HUDEP-2 (cell line): ENCODE results near the gene TSSK2.

Experiments used
- DNase-seq, 76 experiments: peaks; one replicate each; lab custom pipeline; 2025; ENCODE audit not compliant: unreplicated experiment in 76 of 76; lab: John Stamatoyannopoulos, UW

TSSK2 gene

GRCh38 chr22:19166421-19166820 lies 35.3 kb downstream of the TSSK2 start:
- no peak for DNase-seq

GRCh38 chr22:19167106-19167869 lies 36.2 kb downstream of the TSSK2 start:
- no peak for DNase-seq

GRCh38 chr22:19168088-19168890 lies 37.2 kb downstream of the TSSK2 start:
- peak in 1 of 76 experiments; percentile 8 for DNase-seq

- no peak for DNase-seq
Observed at GRCh38 chr22:19169002-19169946, 38.2 kb downstream of the TSSK2 start.

- no peak for DNase-seq
Observed at GRCh38 chr22:19169947-19170318, 38.8 kb downstream of the TSSK2 start.

GRCh38 chr22:19172213-19173046 lies 41.3 kb downstream of the TSSK2 start:
- DNase-seq, result peak in 1 of 76 experiments; percentile 17

GRCh38 chr22:19173047-19174035 lies 42.2 kb downstream of the TSSK2 start:
- peak in 41 of 76 experiments; percentile 8 to 59 (median 33) for DNase-seq

- no peak for DNase-seq
Observed at GRCh38 chr22:19174106-19175025, 43.3 kb downstream of the TSSK2 start.

- no peak for DNase-seq
Observed at GRCh38 chr22:19175026-19175601, 44.0 kb downstream of the TSSK2 start.

- DNase-seq, result peak in 2 of 76 experiments; percentile 15 to 16
Observed at GRCh38 chr22:19175602-19176174, 44.6 kb downstream of the TSSK2 start.

- DNase-seq, result no peak
Observed at GRCh38 chr22:19176175-19176643, 45.1 kb downstream of the TSSK2 start.

GRCh38 chr22:19176732-19177131 lies 45.6 kb downstream of the TSSK2 start:
- no peak for DNase-seq

- no peak for DNase-seq
Observed at GRCh38 chr22:19177164-19178064, 46.3 kb downstream of the TSSK2 start.

- DNase-seq, result peak in 16 of 76 experiments; percentile 29 to 68 (median 49)
Observed at GRCh38 chr22:19178065-19178656, 47.1 kb downstream of the TSSK2 start.
